ENCODE measurements around the gene PCDHA1.
"Not testable (repeated sequence)": the region's sequence is repeated elsewhere in the genome, so short reads cannot be mapped to it uniquely, and the experiment has no call there.

Gene PCDHA1

DNA sequence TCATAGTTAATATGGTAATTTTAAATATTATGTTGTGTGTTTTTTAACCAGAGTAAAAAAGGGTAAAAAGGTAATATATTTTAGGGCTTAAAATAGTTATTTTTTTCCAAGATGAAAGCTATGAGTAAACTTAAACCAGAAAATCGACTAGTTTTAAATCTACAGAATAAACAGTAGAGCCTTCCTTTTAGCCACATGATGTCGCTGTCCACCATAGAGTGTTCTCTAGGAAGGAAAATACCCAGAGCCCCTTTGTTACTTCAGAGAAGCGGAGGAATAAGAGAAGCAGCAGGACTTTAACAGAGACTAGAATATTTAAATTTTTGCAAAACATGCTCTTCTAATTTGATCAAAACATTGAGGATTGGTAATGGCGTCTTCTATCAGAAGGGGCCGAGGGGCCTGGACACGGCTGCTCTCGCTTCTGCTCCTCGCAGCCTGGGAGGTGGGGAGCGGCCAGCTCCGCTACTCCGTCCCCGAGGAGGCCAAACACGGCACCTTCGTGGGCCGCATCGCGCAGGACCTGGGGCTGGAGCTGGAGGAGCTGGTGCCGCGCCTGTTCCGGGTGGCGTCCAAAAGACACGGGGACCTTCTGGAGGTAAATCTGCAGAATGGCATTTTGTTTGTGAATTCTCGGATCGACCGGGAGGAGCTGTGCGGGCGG, 8.8 kb downstream of the PCDHA1 start, which contains the start of gene PCDHA2:
TSS of gene PCDHA2 (plus strand) at position 258 of the 664 bp plus-strand sequence.
- Histone ChIP-seq H3K4me3 (ENCODE audit: low read length) (no peak within 1 kb of the TSS), H3K27me3 (ENCODE audit: control insufficient read depth, low read length) (no peaks in the 10 kb centered on the region), H4K20me1 (ENCODE audit: control insufficient read depth, insufficient read depth, low read depth, low read length) (no peaks in the 10 kb centered on the region), H3K9me3 (ENCODE audit: control insufficient read depth, insufficient read depth, low read length) (no peaks in the 10 kb centered on the region; the same call in 1 of the 2 replicates), H3K27ac (ENCODE audit: low read depth, low read length) (no peak within 1 kb of the TSS), H3K4me2 (ENCODE audit: low read length) (no peak within 1 kb of the TSS), H3K79me2 (ENCODE audit: control insufficient read depth, low read length) (no peaks in the 10 kb centered on the region), H3K9me2 (replicated peaks; ENCODE audit: control insufficient read depth, low read length) (no peaks in the 10 kb centered on the region), H3K36me3 (ENCODE audit: control insufficient read depth, low read length) (no peaks in the 10 kb centered on the region), H3K4me1 (ENCODE audit: control insufficient read depth, low read length) (no peaks in the 10 kb centered on the region), H3F3A (ENCODE audit: control insufficient read depth, insufficient read depth) (no peaks in the 10 kb centered on the region)
- no peak for TF ChIP-seq EZH2phosphoT487 (IDR thresholded peaks at IDR 0.05; ENCODE audit: borderline replicate concordance, low read length)
- TF ChIP-seq, protein P1, sequence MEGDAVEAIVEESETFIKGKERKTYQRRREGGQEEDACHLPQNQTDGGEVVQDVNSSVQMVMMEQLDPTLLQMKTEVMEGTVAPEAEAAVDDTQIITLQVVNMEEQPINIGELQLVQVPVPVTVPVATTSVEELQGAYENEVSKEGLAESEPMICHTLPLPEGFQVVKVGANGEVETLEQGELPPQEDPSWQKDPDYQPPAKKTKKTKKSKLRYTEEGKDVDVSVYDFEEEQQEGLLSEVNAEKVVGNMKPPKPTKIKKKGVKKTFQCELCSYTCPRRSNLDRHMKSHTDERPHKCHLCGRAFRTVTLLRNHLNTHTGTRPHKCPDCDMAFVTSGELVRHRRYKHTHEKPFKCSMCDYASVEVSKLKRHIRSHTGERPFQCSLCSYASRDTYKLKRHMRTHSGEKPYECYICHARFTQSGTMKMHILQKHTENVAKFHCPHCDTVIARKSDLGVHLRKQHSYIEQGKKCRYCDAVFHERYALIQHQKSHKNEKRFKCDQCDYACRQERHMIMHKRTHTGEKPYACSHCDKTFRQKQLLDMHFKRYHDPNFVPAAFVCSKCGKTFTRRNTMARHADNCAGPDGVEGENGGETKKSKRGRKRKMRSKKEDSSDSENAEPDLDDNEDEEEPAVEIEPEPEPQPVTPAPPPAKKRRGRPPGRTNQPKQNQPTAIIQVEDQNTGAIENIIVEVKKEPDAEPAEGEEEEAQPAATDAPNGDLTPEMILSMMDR (IDR thresholded peaks at IDR 0.05; ENCODE audit: low read depth, low read length, poor library complexity, severe bottlenecking) = peak; percentile 26

DNA sequence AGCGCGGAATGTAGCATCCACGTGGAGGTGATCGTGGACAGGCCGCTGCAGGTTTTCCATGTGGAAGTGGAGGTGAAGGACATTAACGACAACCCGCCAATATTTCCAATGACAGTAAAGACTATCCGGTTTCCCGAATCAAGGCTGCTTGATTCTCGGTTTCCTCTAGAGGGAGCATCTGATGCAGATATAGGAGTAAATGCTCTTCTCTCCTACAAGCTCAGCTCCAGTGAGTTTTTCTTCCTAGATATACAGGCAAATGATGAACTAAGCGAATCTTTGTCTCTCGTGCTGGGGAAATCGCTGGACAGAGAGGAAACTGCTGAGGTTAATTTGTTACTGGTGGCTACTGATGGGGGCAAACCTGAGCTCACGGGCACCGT, 9.3 kb downstream of the PCDHA1 start:
- H3K4me2 ChIP-seq (ENCODE audit: low read length) = no peak overlapping the region
- TF ChIP-seq, protein P1 (IDR thresholded peaks at IDR 0.05; ENCODE audit: low read depth, low read length, poor library complexity, severe bottlenecking) = no peak
- TF ChIP-seq EZH2phosphoT487 (IDR thresholded peaks at IDR 0.05; ENCODE audit: borderline replicate concordance, low read length) = no peak

DNA sequence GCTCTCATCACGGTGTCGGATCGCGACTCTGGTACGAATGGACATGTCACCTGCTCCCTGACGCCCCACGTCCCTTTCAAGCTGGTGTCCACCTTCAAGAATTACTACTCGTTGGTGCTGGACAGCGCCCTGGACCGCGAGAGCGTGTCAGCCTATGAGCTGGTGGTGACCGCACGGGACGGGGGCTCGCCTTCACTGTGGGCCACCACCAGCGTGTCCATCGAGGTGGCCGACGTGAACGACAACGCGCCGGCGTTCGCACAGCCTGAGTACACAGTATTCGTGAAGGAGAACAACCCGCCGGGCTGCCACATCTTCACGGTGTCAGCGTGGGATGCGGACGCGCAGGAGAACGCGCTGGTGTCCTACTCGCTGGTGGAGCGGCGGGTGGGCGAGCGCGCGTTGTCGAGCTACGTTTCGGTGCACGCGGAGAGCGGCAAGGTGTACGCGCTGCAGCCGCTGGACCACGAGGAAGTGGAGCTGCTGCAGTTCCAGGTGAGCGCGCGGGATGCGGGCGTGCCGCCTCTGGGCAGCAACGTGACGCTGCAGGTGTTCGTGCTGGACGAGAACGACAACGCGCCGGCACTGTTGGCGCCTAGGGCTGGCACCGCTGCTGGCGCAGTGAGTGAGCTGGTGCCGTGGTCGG, 10.3 kb downstream of the PCDHA1 start:
- H3F3A ChIP-seq (ENCODE audit: control insufficient read depth, insufficient read depth); H3K27ac ChIP-seq (ENCODE audit: low read depth, low read length); H3K4me1 ChIP-seq (ENCODE audit: control insufficient read depth, low read length); H3K36me3 ChIP-seq (ENCODE audit: control insufficient read depth, low read length); H3K9me3 ChIP-seq (ENCODE audit: control insufficient read depth, insufficient read depth, low read length); H3K4me3 ChIP-seq (ENCODE audit: low read length); H4K20me1 ChIP-seq (ENCODE audit: control insufficient read depth, insufficient read depth, low read depth, low read length); H3K27me3 ChIP-seq (ENCODE audit: control insufficient read depth, low read length); H3K79me2 ChIP-seq (ENCODE audit: control insufficient read depth, low read length); H3K4me2 ChIP-seq (ENCODE audit: low read length); H3K9me2 ChIP-seq (replicated peaks; ENCODE audit: control insufficient read depth, low read length): not testable (repeated sequence)

More for the DNA sequence above, 9.3 kb downstream of the PCDHA1 start:
- Histone ChIP-seq H3K27me3 (ENCODE audit: control insufficient read depth, low read length) (no peaks in the 10 kb centered on the region), H3K79me2 (ENCODE audit: control insufficient read depth, low read length) (no peaks in the 10 kb centered on the region), H3K27ac (ENCODE audit: low read depth, low read length) (no peak overlapping the region), H3K4me1 (ENCODE audit: control insufficient read depth, low read length) (no peaks in the 10 kb centered on the region), H3K9me3 (ENCODE audit: control insufficient read depth, insufficient read depth, low read length) (no peaks in the 10 kb centered on the region; the same call in 1 of the 2 replicates), H3K9me2 (replicated peaks; ENCODE audit: control insufficient read depth, low read length) (no peaks in the 10 kb centered on the region), H4K20me1 (ENCODE audit: control insufficient read depth, insufficient read depth, low read depth, low read length) (no peaks in the 10 kb centered on the region), H3K36me3 (ENCODE audit: control insufficient read depth, low read length) (no peaks in the 10 kb centered on the region), H3K4me3 (ENCODE audit: low read length) (no peak overlapping the region), H3F3A (ENCODE audit: control insufficient read depth, insufficient read depth) (no peaks in the 10 kb centered on the region)

DNA sequence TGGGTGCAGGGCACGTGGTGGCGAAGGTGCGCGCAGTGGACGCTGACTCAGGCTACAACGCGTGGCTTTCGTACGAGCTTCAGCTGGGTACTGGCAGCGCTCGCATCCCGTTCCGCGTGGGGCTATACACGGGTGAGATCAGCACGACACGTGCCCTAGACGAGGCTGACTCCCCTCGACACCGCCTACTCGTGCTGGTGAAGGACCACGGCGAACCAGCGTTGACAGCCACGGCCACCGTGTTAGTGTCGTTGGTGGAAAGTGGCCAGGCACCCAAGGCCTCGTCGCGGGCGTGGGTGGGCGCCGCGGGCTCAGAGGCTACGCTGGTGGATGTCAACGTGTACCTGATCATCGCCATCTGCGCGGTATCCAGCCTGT, 10.8 kb downstream of the PCDHA1 start:
- H4K20me1 ChIP-seq (ENCODE audit: control insufficient read depth, insufficient read depth, low read depth, low read length) = no peaks in the 10 kb centered on the region
- H3K27ac ChIP-seq (ENCODE audit: low read depth, low read length) = no peak overlapping the region
- no peaks in the 10 kb centered on the region for H3F3A ChIP-seq (ENCODE audit: control insufficient read depth, insufficient read depth)
- no peak overlapping the region for H3K4me3 ChIP-seq (ENCODE audit: low read length)
- H3K9me3 ChIP-seq (ENCODE audit: control insufficient read depth, insufficient read depth, low read length) = no peaks in the 10 kb centered on the region; the same call in 1 of the 2 replicates
- H3K4me1 ChIP-seq (ENCODE audit: control insufficient read depth, low read length) = no peaks in the 10 kb centered on the region
- no peaks in the 10 kb centered on the region for H3K79me2 ChIP-seq (ENCODE audit: control insufficient read depth, low read length)
- no peaks in the 10 kb centered on the region for H3K36me3 ChIP-seq (ENCODE audit: control insufficient read depth, low read length)
- no peak for TF ChIP-seq EZH2phosphoT487 (IDR thresholded peaks at IDR 0.05; ENCODE audit: borderline replicate concordance, low read length)
- TF ChIP-seq, protein P1 (IDR thresholded peaks at IDR 0.05; ENCODE audit: low read depth, low read length, poor library complexity, severe bottlenecking) = no peak
- no peak overlapping the region for H3K4me2 ChIP-seq (ENCODE audit: low read length)
- no peaks in the 10 kb centered on the region for H3K27me3 ChIP-seq (ENCODE audit: control insufficient read depth, low read length)
- no peaks in the 10 kb centered on the region for H3K9me2 ChIP-seq (replicated peaks; ENCODE audit: control insufficient read depth, low read length)

All from DOHH2 (cell line).